Sciatic nerve (tissue), 2 donors: Measurements from ENCODE around the gene DGKB. TPM values are rescaled to one million over a fixed set of nuclear protein-coding genes. Genes with fewer than 3 reads are reported as not detected.

Experiments used
- ATAC-seq: fragments of 200-7000 bp; cut with Tn5 transposase; one replicate; pipeline ENCODE4 v1.9.1; 2020; ENCODE audit warnings: mild to moderate bottlenecking, moderate library complexity
- DNase-seq: peaks from one replicate; pipeline ENCODE4 v3.0.0-alpha.2; 2020; ENCODE audit warnings: low spot score
- intact Hi-C: fragments of 100-400 bp; cut with DNase I; formaldehyde crosslinking; loops from one replicate; pipeline ENCODE4 v1.14.2; 2022
- total RNA-seq: library from RNA; stranded (reverse); fragmentation: NEBNext Ultra II Directional; extraction: Animal tissue kit (Norgen Biotek cat#: 25700); gene quantifications from one replicate; pipeline ENCODE4 v1.2.1, GENCODE V29; 2021
- donor health status: DM: no; HTN: no; CAD: no.
- donor health status: DM: no; HTN: no; CAD: no.

The DGKB gene
- 3.6 TPM for total RNA-seq

DNA sequence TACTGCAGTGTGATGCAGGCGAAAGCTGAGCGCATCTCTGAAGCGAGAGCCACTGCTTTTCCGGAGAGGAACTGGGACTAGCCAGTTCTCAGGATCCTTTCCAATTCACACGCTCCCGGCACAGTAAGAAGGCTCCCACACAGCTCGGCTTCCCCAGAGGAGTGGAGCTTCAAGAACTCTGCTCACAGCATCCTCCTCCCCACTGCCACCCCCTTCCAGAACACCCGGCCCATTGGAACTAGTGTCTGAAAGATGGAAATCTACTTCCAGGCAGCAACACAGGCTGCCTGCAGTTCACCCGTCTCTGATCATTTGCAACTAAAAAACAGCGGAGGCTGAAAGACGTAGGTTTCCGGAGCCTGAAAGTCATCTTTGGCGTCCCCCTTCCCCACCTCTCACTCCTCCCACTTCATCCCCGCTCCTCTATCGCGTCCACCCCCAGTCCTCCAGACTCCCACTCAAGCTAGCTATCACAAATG is at the start of gene DGKB:
Gene DGKB (minus strand): TSS at position 163 of the 479 bp plus-strand sequence.
- ATAC-seq (peak; percentile 76), DNase-seq (no peak)

DNA sequence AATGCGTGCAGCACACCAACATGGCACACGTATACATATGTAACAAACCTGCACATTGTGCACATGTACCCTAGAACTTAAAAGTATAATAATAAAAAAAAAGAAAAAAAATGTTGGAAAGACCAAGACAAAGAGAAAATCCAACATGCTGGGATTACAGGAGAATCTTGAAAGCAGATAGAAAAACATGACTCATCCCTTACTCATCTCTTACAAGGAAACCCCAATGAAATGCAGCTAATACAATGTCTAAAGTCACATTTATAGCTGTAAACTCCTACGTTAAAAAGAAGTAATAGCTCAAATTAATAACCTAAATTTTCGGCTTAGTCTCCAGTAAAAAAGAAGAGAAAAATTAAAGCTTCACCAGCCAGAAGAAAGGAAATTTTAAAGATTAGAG is 47.5 kb upstream of the DGKB start:
- DNase-seq (no peak), ATAC-seq (no peak)
- intact Hi-C loops: no loop called here

More for the DNA sequence above, at the start of gene DGKB:
- intact Hi-C loops: no loop called here

DNA sequence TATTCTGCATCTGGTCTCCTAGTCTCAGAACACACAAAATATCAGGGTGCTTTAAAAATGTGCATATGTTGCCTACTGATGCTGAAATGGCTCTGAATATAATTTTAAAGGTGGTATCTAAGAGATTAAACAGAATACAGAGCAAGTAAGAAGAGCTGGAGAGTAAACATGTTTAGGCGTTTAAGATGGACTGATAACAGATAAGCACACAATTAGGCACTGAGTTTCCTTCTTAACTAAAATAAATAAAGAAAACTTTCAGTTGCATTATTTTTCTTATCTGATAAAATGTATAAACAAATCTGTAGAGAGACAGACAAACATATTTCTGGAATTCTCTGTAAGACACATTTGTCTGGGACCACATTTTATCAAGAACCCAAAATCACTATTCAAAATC is 35.6 kb upstream of the DGKB start:
- ATAC-seq: no peak

DNA sequence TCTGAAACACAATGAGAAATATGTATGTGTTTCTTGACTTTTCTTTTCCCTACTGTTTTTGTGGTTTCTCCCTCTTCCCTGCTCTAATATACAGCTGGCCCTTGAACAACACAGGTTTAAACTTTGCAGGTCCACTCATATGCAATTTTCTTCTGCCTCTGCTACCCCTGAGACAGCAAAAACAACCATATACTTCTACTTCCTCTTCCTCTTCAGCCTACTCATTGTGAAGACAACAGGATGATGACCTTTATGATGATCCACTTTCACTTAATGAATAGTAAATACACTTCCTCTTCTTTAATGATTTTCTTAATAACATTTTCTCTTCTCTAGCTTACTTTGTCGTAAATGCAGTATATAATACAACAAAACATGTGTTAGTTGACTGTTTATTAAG is 35.0 kb upstream of the DGKB start:
- no peak for DNase-seq
- ATAC-seq: no peak
- intact Hi-C loops: no loop called here

More for the DNA sequence above, 35.6 kb upstream of the DGKB start:
- no peak for DNase-seq
- intact Hi-C loops: no loop called here

DNA sequence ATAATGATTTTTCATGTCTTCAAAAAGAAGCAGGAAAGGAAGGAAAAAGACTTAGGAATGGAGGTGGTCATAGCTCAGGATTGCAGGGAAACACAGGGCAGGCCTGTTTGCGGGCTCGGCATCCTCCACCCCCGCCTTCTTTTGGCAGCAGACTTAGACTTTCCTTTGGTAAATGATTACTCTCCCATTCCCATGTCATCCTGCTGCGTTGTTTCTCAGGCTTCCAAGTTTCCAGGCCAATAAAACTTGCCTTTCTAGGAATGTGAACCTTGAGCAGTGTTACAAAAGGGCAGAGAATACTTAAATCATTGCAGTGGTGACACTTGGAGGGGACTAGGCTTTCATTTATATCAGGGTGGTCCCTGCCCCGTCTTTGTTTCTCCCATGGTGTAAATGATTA is 34.0 kb upstream of the DGKB start:
- DNase-seq (no peak), ATAC-seq (no peak)
- intact Hi-C loops: no loop called here

DNA sequence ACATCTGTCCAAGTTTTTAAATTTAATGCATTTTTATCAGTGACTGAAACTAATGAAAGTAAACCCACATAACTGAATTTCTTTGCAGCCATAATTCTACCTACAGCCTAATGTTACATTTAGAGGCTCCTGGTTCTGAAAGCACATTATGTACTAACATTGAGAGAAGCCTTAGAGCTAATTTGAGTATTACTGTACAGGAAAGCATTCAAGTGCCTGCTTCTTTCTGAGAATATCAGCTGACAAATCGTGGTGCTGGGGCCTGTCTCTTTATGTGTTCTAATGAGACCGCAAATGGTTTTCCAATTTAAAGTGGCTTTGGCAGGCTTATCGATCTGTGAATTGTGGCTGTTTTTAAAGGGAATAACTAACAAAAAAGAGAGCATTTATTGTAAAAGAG is 32.3 kb upstream of the DGKB start:
- ATAC-seq: no peak
- intact Hi-C loops: no loop called here

DNA sequence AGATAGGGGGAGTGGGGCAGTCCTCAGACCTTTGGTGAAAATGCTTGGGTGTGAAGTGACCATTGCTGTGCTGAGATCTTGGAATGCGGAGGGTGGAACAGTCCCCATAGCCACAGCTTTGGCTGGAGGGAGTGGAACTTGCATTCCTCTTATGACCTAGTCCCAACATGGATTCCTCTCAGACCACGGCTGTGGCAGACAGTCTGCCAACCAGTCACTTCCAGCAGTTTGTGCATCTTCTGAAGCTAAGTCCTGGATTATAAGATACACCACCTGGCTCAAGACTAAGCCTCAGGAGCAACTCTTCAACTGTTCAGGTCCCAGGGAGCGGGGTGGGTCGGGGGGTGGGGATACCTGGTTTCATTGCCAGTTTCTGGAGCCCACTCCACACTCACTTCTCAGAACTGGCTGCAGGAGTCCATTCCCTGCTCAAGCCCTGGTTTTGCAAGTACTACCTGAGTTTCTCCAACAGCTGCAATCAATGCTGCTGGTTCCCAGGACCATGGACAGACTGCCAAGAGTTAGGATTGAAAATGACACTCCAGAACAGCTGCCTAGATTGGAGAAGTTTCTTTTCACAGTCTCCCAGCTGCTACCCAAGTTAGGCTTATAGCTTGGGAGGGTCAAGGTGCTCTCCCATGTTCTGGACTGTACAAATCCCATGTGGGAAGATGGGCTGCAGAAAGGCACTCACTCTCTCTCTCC is 29.1 kb upstream of the DGKB start:
- no peak for DNase-seq
- ATAC-seq: no peak
- intact Hi-C loops: no loop called here

More for the DNA sequence above, 32.3 kb upstream of the DGKB start:
- no peak for DNase-seq

DNA sequence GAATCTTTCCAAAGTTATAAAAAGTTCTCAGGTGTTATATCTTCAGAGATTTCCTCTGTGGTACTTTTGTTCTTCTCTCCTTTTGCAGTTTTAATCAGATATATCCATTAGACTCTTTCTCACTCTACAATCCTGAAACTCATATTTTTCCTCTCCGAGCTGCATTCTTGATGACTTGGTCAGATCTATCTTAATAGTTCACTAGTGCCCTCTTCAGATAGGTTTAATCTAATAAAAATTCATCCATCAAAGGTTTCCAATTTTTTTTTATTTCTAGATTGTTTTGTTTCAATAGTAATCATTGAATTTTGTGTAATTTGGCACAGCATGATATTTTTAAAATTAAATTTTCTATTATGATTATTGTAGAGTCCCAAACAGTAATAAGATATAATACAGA is 21.8 kb upstream of the DGKB start:
- no peak for DNase-seq
- no peak for ATAC-seq
- intact Hi-C loops: no loop called here

DNA sequence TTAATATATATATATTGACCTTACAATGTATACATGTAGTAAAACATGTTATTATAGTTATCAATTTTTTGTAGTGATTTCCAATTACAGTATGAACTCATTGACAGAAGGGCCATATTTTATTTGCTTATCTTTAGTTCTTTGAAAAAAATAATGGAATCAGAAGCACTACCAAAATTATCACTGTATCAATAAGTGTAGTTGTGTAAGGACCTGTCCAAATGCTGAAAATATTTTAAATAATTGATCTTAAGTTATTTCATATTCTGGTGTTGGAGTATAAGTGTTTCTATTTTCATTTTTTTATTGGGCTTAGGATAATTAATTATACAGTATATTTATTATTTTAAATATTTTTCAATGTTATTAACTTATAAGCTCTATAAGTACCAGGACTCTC is 8.5 kb upstream of the DGKB start:
- ATAC-seq (no peak), DNase-seq (no peak)
- intact Hi-C loops: no loop called here

DNA sequence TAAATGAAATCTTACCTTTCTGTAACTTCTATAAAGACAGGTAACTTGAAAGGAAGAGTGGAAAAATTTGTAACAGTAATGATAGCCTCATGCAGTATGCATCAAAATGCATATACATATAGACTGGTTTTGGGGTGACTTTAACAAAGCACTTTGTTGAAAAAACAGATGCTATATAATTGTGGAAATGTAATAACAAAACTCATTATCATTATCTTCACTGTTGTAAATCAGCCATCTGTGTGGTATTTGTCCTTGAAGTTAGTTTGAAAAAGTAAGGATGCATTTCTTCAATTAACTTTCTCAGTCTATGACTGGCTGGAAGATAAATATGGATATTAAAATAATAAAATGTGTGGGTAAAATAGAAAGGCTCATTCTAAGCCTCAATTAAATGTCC is 6.1 kb upstream of the DGKB start:
- no peak for DNase-seq
- intact Hi-C loops: no loop called here
- ATAC-seq: no peak

DNA sequence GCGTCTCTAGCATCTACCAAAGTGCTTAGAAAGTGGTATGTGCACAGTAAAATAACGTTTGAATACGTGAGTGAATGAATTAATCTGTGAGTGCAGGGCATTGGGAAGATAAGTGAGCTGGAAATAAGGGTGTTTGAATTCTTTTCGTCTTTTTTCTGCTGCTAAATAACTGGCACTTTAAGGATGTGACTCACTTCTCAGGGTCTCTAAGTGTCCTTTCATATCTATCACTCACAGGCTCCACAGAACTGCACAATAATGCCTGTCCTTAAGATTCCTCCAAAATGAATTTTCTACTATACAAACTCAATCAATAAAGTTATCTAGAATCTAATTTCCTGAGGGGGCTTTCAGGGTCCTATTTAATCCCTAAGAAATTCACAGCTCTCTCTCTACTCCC is 3.2 kb upstream of the DGKB start:
- ATAC-seq: no peak
- DNase-seq: no peak
- intact Hi-C loops: no loop called here

DNA sequence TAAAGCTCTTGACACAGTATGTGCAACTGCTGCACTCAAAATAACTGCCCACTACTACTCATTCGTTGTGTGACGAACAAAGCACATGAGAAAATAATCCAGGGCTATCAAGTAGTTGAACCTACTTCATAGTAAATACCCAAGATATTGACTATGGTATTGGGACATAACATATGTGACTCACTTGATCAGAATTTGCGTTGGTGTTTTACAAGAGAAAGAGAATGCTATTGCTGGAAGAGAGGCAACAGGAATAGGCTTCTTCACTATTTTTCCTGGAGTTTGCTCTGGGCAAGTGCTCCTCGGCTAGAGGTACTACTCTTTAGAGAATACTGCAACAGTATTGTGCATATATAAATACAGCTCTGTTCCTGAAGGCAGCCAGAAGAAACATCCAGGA is 2.5 kb downstream of the DGKB start:
- ATAC-seq (no peak), DNase-seq (no peak)
- intact Hi-C loops: no loop called here

DNA sequence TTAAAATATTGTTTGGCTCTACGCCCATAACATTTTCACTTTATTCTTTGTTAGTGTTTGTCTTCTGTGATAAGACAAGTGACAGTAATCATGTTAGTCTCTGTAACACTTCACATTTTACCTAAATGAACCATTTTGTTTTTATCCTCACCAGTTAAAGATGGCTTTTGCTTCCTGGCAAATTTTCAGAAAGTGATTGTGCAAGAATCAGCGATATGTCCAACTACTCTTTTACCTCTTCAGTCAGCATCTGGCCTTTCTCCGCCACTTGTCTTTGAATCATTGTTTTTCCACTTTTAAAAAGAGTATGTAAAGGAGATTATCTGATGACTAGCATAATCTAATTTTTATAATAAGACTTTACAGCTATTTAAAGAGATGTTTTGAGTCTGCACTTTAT is 3.5 kb downstream of the DGKB start:
- no peak for DNase-seq
- ATAC-seq: no peak
- intact Hi-C loops: no loop called here

DNA sequence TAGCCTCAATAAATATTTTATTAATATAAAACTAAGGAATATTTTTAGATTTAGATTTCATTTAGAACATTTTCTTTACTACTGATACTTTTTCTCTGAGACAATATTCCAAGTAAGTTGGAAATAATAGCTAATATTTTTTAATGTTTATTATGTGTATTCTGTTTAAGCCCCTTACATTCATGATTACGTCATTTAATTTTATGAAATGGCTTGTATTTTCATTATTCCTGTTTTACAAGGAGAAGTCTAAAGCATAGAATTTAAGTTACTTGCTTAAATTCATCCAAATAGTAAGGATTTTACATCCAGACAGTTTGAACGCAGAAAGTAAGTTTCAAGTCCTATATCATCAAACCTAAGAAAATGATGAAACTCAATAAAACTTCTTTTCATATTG is 6.1 kb downstream of the DGKB start:
- intact Hi-C loops: no loop called here
- ATAC-seq: no peak
- DNase-seq: no peak

DNA sequence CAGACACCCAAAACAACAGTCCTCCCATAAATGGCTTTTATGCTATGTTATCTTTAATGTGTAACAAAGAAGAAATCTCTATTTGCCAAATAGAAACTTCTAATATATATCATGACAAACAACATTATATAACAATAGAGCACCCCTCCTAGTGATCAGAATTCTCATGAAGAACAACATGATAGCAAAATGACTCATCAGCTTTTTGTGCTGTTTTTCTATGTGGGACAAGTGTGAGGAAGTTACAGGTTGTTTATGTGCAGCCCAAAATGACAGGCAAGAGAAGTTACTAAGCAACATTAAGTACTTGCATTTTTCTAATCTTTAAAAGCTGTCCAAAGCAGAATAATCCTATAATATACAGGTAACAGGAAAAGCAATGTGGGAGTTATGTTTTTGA is 7.7 kb downstream of the DGKB start:
- intact Hi-C loops: no loop called here
- ATAC-seq (no peak), DNase-seq (no peak)

DNA sequence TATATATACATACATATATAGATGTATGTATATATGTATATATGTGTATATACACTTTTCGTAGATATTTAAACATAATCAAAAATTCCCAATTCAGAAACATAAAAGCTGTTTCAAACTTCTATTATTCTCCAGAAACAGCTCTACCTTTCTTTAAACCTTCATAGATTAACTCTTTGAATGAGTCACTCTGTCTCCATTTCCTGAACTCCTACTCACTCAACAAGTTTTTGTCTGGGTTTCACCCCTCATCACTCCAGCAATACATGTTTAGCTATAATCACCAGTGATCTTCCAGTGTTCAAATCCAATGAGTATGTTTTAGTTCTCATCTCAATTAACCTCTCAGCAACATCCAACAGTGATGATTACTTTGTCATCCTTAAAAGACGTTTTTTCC is 9.6 kb downstream of the DGKB start:
- DNase-seq: no peak
- intact Hi-C loops: no loop called here
- no peak for ATAC-seq

DNA sequence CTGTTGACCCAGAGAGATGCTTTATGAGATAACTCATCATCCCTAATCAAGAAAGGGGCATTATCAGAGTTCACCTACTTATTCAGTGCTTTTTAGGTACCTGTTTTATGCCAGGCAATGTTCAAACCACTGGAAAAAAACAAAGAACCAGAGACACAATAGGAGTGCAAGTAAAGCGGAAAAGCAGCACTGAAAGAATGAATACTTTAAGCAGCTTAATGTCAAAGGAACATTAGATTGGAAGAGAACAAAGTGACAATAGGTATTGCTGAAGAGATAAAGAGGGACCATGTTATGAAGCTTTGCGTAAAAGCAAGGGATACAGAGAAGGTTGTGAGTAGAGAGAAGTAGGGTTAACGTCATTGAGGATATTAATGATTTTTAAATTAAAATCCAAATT is 11.3 kb downstream of the DGKB start:
- DNase-seq (no peak), ATAC-seq (no peak)
- intact Hi-C loops: no loop called here

DNA sequence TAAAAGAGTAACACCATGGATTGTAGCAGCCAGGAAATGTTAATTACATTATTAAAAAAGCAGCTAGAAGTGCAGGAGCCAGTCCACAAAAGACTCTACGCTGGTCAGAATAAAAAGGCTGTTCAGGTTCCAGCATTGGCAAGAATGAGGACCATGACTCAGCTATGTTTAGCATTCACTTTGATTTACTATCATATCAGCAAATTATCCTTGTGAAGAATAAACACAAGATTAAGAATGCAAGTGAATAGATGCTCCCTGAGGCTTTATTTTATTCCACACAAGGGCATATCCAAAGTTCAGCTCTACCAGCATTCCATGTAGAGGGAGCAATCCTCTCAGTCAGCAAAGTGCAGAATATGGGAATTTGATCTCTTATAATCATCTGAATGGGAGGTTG is 13.6 kb downstream of the DGKB start:
- intact Hi-C loops: no loop called here

DNA sequence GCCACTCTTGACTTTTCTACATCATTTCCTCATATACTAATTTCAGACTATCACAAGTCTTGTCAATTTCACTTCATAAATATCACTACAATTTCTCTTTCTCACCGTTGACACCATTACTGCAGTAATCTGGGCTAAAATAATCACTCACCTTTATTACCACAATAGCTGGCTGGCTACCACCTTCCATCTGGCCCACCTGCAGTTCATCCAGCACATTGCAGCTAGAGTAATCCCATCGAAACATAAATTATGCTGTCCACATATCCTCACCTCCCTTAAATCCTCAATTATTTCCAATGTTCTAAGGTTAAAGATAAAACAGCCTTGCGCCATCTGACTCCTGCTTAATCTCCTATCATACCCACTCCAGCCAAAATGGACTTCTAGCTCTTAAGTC is 16.0 kb downstream of the DGKB start:
- no peak for DNase-seq
- no peak for ATAC-seq
- intact Hi-C loops: no loop called here

More for the DNA sequence above, 13.6 kb downstream of the DGKB start:
- no peak for ATAC-seq
- no peak for DNase-seq

DNA sequence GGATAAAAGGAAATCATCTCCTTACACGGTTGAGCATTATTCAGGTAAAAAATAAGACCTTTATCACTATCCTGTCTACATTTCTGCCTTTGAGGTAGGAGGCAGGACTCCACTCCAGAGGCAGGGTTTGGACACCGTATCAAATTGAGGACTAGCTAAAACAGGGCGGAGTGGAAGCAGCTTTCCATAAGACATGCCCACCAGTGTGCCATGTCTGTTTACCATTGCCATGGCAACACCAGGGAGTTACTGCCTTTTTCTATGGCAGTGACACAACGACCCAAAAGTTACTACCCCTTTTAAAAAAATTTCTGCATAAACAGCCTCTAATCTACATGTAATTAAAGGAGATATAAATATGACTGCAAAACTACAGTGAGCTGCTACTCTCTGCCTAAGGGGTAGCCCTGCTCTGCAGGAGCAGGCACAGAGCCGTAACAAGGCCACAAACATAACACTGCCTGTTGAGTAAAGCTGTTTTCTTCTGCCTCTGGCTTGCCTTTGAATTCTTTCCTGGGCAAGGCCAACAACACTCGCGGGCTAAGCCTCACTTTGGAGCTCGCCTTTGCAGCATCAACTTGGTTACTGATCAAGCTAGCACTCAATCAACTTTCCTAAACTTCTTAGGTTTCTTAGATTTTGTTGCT is 26.5 kb downstream of the DGKB start:
- DNase-seq: no peak
- intact Hi-C loops: no loop called here
- no peak for ATAC-seq

DNA sequence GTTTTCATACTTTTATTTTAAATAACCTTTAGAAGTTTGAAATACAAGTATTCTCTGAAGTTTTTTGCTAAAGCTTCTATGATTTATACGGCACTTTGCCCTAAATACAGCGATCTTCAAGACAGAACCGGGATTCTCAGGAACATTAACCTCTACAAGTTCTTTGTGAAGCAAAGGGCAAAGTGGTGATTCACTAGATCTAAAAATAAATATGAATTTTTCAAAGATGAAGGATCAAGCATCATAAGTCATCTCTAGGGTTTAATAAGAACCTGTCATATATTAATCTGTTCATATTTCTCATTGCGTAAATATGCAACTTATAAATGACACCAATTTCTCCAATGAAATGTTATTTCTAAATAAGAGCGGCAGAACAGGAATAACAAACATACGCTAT is 30.7 kb downstream of the DGKB start:
- ATAC-seq (no peak), DNase-seq (no peak)
- intact Hi-C loops: no loop called here
